ENCODE data around the gene TBC1D8B.

The TBC1D8B gene

DNA sequence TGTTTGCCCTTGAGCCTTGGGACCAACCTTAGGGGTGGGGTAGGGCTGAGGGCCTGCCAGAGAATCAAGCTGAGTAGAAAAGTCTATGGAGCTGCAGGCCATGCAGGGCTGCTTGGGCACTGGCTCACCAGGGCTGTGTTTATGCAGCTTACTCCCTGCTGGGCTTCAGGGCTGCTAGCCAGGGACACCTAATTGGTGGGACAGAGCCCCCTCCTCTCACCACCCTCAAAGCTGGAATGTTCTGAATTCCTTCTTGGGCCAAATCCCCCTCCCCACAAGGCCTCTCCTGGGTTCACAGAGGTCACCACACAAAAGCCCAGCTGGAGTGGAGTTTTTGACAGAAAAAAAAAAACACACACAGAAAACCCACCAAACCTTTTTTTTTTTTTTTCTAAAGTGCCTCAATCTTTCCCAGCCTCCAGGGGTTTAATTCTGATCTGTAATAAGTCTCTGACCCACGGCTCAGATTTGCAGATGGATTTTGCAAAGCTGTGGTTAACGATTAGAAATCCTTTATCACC, 117.5 kb downstream of the TBC1D8B start, which contains the start of gene CLDN2:
TSS of gene CLDN2 (plus strand) at position 471 of the 521 bp plus-strand sequence. CDS start 7,827 bp downstream, outside the sequence.
- H3K4me2 ChIP-seq (ENCODE audit: low read length), result no peak within 1 kb of the TSS

GRCh38 chrX:106921637-106922036, 119.2 kb downstream of the TBC1D8B start:
- no peaks in the 10 kb centered on the region for H3K36me3 ChIP-seq (ENCODE audit: insufficient read depth, low read length)
- H3K27me3 ChIP-seq (ENCODE audit: control insufficient read depth, insufficient read depth, low read length), result peaks cover 3% of the 10 kb centered on the region
- H3K4me2 ChIP-seq (ENCODE audit: low read length), result no peak overlapping the region
- H3K9ac ChIP-seq (ENCODE audit: low read depth, low read length), result no peak overlapping the region
- H3K9me3 ChIP-seq (replicated peaks; ENCODE audit: low read length), result no peaks in the 10 kb centered on the region
- H3K4me1 ChIP-seq (ENCODE audit: control insufficient read depth, insufficient read depth, low read length), result peaks cover 14% of the 10 kb centered on the region
- no peak overlapping the region for H3K4me3 ChIP-seq (ENCODE audit: low read length)

More for the DNA sequence above, 117.5 kb downstream of the TBC1D8B start, which contains the start of gene CLDN2:
- peaks cover 14% of the 10 kb centered on the region for H3K4me1 ChIP-seq (ENCODE audit: control insufficient read depth, insufficient read depth, low read length)
- no peak within 1 kb of the TSS for H3K4me3 ChIP-seq (ENCODE audit: low read length)
- H3K27me3 ChIP-seq (ENCODE audit: control insufficient read depth, insufficient read depth, low read length), result peaks cover 3% of the 10 kb centered on the region
- no peaks in the 10 kb centered on the region for H3K9me3 ChIP-seq (replicated peaks; ENCODE audit: low read length)
- H3K9ac ChIP-seq (ENCODE audit: low read depth, low read length), result no peak within 1 kb of the TSS
- H3K36me3 ChIP-seq (ENCODE audit: insufficient read depth, low read length), result no peaks in the 10 kb centered on the region
